Prostate gland (tissue), 2 donors: ENCODE results near the gene TM4SF5. TPM values are rescaled to one million over a fixed set of nuclear protein-coding genes. Genes with fewer than 3 reads are reported as not detected.

ENCODE experiments used
- DNase-seq: peaks from one replicate; pipeline ENCODE4 v3.0.0-alpha.2; 2019; ENCODE audit warnings: low spot score
- H3K27ac ChIP-seq, 2 donors: fragments of 200-600 bp; sonication (generic); 2 replicates each; pipeline ENCODE4 v1.5.1; 2017 to 2019
- H3K27me3 ChIP-seq: fragments of 200-600 bp; sonication (generic); replicated peaks from 2 replicates; pipeline ENCODE4 v1.5.1; 2019; ENCODE audit not compliant: insufficient read depth
- H3K36me3 ChIP-seq, 2 donors: fragments of 200-600 bp; sonication (generic); 1 replicate in 1 of 2; 2 replicates in 1 of 2; pipeline versions ENCODE4 v1.5.1 to v1.8.1; 2017 to 2019
- H3K4me1 ChIP-seq: fragments of 200-600 bp; sonication (generic); replicated peaks from 2 replicates; pipeline ENCODE4 v1.5.1; 2019
- H3K4me3 ChIP-seq, 2 donors: fragments of 200-600 bp; sonication (generic); 2 replicates each; pipeline ENCODE4 v1.5.1; 2017 to 2019
- H3K9me3 ChIP-seq: fragments of 200-600 bp; sonication (generic); 2 replicates; pipeline ENCODE4 v1.5.1; 2017
- POLR2A ChIP-seq: fragments of 450-650 bp; IDR thresholded peaks from one replicate; pipeline ENCODE4 v1.6.1; 2016; ENCODE audit warnings: antibody characterized with exemption, mild to moderate bottlenecking
- POLR2AphosphoS5 ChIP-seq: sonication (generic); formaldehyde crosslinking; IDR thresholded peaks from one replicate; pipeline ENCODE4 v1.6.1; 2017; ENCODE audit warnings: antibody characterized with exemption
- WGBS: methylation state at CpG from one replicate; pipeline ENCODE4 v1.1.5; 2018; 5-methylcytosine and 5-hydroxymethylcytosine counted together
- intact Hi-C: fragments of 100-400 bp; cut with DNase I; formaldehyde crosslinking; loops from one replicate; pipeline ENCODE4 v1.14.2; 2022
- total RNA-seq, 2 donors: library from RNA; depleted of rRNA; stranded (reverse); fragments of >200 nt; gene quantifications; one replicate each; pipeline ENCODE4 v1.1.0, GENCODE V29; 2016
- TF ChIP-seq, protein P1 (sequence below), 4 experiments: fragments of 200-600 bp in 2 of 4; fragments of 450-650 bp in 2 of 4; sonication (generic) in 2 of 4; IDR thresholded peaks; 1 replicate in 3 of 4; 2 replicates in 1 of 4; pipeline ENCODE4 v1.5.1; 2016 to 2019; ENCODE audit warnings: antibody characterized with exemption in 4 of 4, mild to moderate bottlenecking in 2 of 4, moderate library complexity in 2 of 4

Gene TM4SF5
- total RNA-seq, 2 donors from 2014 or later: not detected

- Histone ChIP-seq H3K27me3 (no peaks in the 10 kb centered on the region), H3K9me3 (no peaks in the 10 kb centered on the region), H3K4me3 (no peak overlapping the region), H3K27ac (no peak overlapping the region), H3K36me3 (no peaks in the 10 kb centered on the region), H3K4me1 (no peaks in the 10 kb centered on the region)
- intact Hi-C loops: no loop called here
- WGBS: 64% methylated on average over 3 of the region's 3 CpGs
- TF ChIP-seq POLR2AphosphoS5 (no peak), POLR2A (no peak)
- TF ChIP-seq, protein P1, sequence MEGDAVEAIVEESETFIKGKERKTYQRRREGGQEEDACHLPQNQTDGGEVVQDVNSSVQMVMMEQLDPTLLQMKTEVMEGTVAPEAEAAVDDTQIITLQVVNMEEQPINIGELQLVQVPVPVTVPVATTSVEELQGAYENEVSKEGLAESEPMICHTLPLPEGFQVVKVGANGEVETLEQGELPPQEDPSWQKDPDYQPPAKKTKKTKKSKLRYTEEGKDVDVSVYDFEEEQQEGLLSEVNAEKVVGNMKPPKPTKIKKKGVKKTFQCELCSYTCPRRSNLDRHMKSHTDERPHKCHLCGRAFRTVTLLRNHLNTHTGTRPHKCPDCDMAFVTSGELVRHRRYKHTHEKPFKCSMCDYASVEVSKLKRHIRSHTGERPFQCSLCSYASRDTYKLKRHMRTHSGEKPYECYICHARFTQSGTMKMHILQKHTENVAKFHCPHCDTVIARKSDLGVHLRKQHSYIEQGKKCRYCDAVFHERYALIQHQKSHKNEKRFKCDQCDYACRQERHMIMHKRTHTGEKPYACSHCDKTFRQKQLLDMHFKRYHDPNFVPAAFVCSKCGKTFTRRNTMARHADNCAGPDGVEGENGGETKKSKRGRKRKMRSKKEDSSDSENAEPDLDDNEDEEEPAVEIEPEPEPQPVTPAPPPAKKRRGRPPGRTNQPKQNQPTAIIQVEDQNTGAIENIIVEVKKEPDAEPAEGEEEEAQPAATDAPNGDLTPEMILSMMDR (IDR thresholded peaks at IDR 0.05): no peak
- no peak for DNase-seq
Measured at GRCh38 chr17:4764595-4764994, 7.1 kb upstream of the TM4SF5 start.

DNA sequence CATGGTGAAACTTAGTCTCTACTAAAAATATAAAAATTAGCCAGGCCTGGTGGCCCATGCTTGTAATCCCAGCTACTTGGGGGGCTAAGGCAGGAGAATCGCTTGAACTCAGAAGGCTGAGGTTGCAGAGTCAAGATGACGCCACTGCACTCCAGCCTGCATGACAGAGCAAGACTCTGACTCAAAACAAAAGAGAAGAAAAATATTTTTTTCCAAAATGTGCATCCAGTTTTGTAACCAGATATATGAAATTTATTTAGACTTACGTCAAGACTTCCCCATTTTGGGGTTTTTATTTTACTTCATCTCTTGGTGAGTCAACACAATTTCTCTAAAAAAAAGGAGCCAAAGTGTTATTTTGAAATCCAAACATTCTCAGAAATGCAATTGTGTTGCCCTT, 5.5 kb upstream of the TM4SF5 start:
- no peak for TF ChIP-seq POLR2AphosphoS5
- no peak for TF ChIP-seq POLR2A
- TF ChIP-seq, protein P1 (IDR thresholded peaks at IDR 0.05): no peak
- DNase-seq: no peak
- WGBS: 71% methylated on average over 3 of the region's 3 CpGs
- Histone ChIP-seq H3K27ac (no peak overlapping the region), H3K27me3 (no peaks in the 10 kb centered on the region), H3K9me3 (no peaks in the 10 kb centered on the region), H3K36me3 (no peaks in the 10 kb centered on the region), H3K4me3 (no peak overlapping the region), H3K4me1 (no peaks in the 10 kb centered on the region)
- intact Hi-C loops: no loop called here

GRCh38 chr17:4766723-4767122, 5.0 kb upstream of the TM4SF5 start:
- Histone ChIP-seq H3K4me1 (no peaks in the 10 kb centered on the region), H3K27me3 (no peaks in the 10 kb centered on the region), H3K27ac (no peak overlapping the region), H3K36me3 (no peaks in the 10 kb centered on the region), H3K4me3 (no peak overlapping the region), H3K9me3 (no peaks in the 10 kb centered on the region)
- TF ChIP-seq POLR2A: no peak
- no peak for TF ChIP-seq POLR2AphosphoS5
- intact Hi-C loops: no loop called here
- 86% methylated on average over 9 of the region's 9 CpGs for WGBS
- DNase-seq: no peak

GRCh38 chr17:4768298-4768697, 3.4 kb upstream of the TM4SF5 start:
- TF ChIP-seq, protein P1 (IDR thresholded peaks at IDR 0.05): no peak
- TF ChIP-seq POLR2A: no peak
- Histone ChIP-seq H3K27me3 (no peaks in the 10 kb centered on the region), H3K9me3 (no peaks in the 10 kb centered on the region), H3K27ac (no peak overlapping the region), H3K4me1 (no peaks in the 10 kb centered on the region), H3K4me3 (no peak overlapping the region), H3K36me3 (no peaks in the 10 kb centered on the region)
- intact Hi-C loops: no loop called here
- DNase-seq: no peak
- 82% methylated on average over 6 of the region's 6 CpGs for WGBS

DNA sequence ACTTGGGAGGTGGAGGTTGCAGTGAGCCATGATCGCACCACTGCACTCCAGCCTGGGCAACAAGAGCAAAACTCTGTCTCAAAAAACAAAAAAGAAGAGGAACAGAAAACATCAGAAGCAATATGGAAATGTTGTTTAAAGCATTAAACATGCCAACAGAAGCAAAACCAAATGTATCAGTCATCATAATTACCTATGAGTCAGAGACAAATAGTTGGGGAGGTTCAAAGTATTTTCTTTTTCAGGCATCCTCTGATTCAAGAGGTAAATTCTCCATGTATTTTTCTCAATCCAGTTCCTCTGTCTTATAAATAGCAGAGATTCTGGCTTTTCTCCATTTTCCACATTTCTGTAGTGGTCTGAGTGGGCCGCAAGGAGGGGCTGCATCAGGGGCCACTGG, 2.1 kb upstream of the TM4SF5 start:
- intact Hi-C loops: no loop called here
- no peak for DNase-seq
- no peaks in the 10 kb centered on the region for H3K27me3 ChIP-seq
- TF ChIP-seq POLR2AphosphoS5 (no peak), POLR2A (no peak)
- TF ChIP-seq, protein P1 (IDR thresholded peaks at IDR 0.05): no peak
- whole genome bisulfite sequencing: 79% methylated on average over 2 of the region's 2 CpGs
- H3K4me3 ChIP-seq: no peak overlapping the region
- no peaks in the 10 kb centered on the region for H3K36me3 ChIP-seq
- H3K27ac ChIP-seq: no peak overlapping the region
- H3K4me1 ChIP-seq: no peaks in the 10 kb centered on the region
- H3K9me3 ChIP-seq: no peaks in the 10 kb centered on the region
